ENCODE measurements around the gene GARIN1A. TPM values are rescaled to one million over a fixed set of nuclear protein-coding genes. Genes with fewer than 3 reads are reported as not detected.
"Not testable (repeated sequence)": the region's sequence is repeated elsewhere in the genome, so short reads cannot be mapped to it uniquely, and the experiment has no call there.

The GARIN1A gene
- total RNA-seq, 1 experiment from 2014 or later: 0.91 TPM

GRCh38 chr7:128681794-128682537 is 9.9 kb downstream of the GARIN1A start:
- Histone ChIP-seq H2AFZ (ENCODE audit: low read length) (no peak overlapping the region), H3K4me2 (ENCODE audit: low read length) (no peak overlapping the region), H4K20me1 (ENCODE audit: low read length) (no peaks in the 10 kb centered on the region), H3K9me3 (ENCODE audit: low read length) (no peaks in the 10 kb centered on the region), H3K79me2 (ENCODE audit: low read length) (no peaks in the 10 kb centered on the region), H3K27me3 (ENCODE audit: low read length) (no peaks in the 10 kb centered on the region), H3K9ac (ENCODE audit: low read length) (no peak overlapping the region), H3F3A (ENCODE audit: low read length, unreplicated experiment) (no peaks in the 10 kb centered on the region), H3K4me1 (ENCODE audit: insufficient read depth, low read length) (no peaks in the 10 kb centered on the region), H3K4me3 (ENCODE audit: low read length) (no peak overlapping the region), H3K9me2 (replicated peaks; ENCODE audit: low read length) (no peaks in the 10 kb centered on the region), H3K36me3 (ENCODE audit: low read depth, low read length) (no peaks in the 10 kb centered on the region), H3K27ac (ENCODE audit: low read length) (no peak overlapping the region)
- BruUV-seq (replicated peaks): no TSS peak
- DNase-seq (no peak), ATAC-seq (no peak)
- intact Hi-C loops (cut with micrococcal nuclease): no loop called here
- ChIA-PET CTCF (no interaction called here), POLR2A (ENCODE audit: unreplicated experiment) (interaction anchor here (0.6 to 0.7 kb wide), 2 partner anchors 10 to 174 kb away, joined by 3 read pairs; partner anchors contain the start of gene GARIN1A)
- TF ChIP-seq CTCF (conservative IDR thresholded peaks at IDR 0.05; ENCODE audit: low read depth, low read length) (no peak), EZH2 (IDR thresholded peaks at IDR 0.05; ENCODE audit: low read length, unreplicated experiment) (no peak), EZH2phosphoT487 (IDR thresholded peaks at IDR 0.05; ENCODE audit: borderline replicate concordance, low read length) (no peak)

- intact Hi-C loops (cut with micrococcal nuclease): not testable (repeated sequence)
These were observed 11.2 kb downstream of the GARIN1A start for GRCh38 chr7:128683270-128683669.

DNA sequence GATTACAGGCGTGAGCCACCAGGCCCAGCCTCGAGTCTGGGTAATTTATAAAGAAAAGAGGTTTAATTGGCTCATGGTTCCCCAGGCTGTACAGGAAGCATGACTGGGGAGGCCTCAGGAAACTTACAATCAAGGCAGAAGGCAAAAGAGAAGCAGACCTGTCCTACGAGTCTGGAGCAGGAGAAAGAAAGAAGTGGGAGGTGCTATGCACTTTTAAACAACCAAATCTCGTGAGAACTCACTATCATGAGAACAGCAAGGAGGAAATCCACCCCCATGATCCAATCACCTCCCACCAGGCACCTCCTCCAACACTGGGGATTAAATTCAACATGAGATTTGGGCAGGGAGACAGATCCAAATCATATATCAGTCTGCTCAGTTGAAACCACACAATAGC is 11.6 kb downstream of the GARIN1A start:
- H3K36me3 ChIP-seq (ENCODE audit: low read depth, low read length); H4K20me1 ChIP-seq (ENCODE audit: low read length); H2AFZ ChIP-seq (ENCODE audit: low read length); H3K9ac ChIP-seq (ENCODE audit: low read length); DNase-seq; H3K9me3 ChIP-seq (ENCODE audit: low read length); H3K4me2 ChIP-seq (ENCODE audit: low read length); ATAC-seq; POLR2A ChIA-PET (ENCODE audit: unreplicated experiment); H3K27me3 ChIP-seq (ENCODE audit: low read length); H3K79me2 ChIP-seq (ENCODE audit: low read length); H3K27ac ChIP-seq (ENCODE audit: low read length); BruUV-seq (replicated peaks); H3K9me2 ChIP-seq (replicated peaks; ENCODE audit: low read length); H3K4me1 ChIP-seq (ENCODE audit: insufficient read depth, low read length); CTCF ChIA-PET; H3K4me3 ChIP-seq (ENCODE audit: low read length); intact Hi-C loops (cut with micrococcal nuclease); H3F3A ChIP-seq (ENCODE audit: low read length, unreplicated experiment): not testable (repeated sequence)

More at GRCh38 chr7:128683270-128683669, 11.2 kb downstream of the GARIN1A start:
- H3K9me2 ChIP-seq (replicated peaks; ENCODE audit: low read length); H3K9ac ChIP-seq (ENCODE audit: low read length); H2AFZ ChIP-seq (ENCODE audit: low read length); CTCF ChIA-PET; H3K4me3 ChIP-seq (ENCODE audit: low read length); H3F3A ChIP-seq (ENCODE audit: low read length, unreplicated experiment); POLR2A ChIA-PET (ENCODE audit: unreplicated experiment); H3K27ac ChIP-seq (ENCODE audit: low read length); H3K9me3 ChIP-seq (ENCODE audit: low read length); H3K4me2 ChIP-seq (ENCODE audit: low read length); DNase-seq; H3K79me2 ChIP-seq (ENCODE audit: low read length); H4K20me1 ChIP-seq (ENCODE audit: low read length); H3K36me3 ChIP-seq (ENCODE audit: low read depth, low read length); BruUV-seq (replicated peaks); H3K27me3 ChIP-seq (ENCODE audit: low read length); ATAC-seq; H3K4me1 ChIP-seq (ENCODE audit: insufficient read depth, low read length): not testable (repeated sequence)

GRCh38 chr7:128687131-128687530 is 15.0 kb downstream of the GARIN1A start:
- no peak for ATAC-seq
- Histone ChIP-seq H3K4me3 (ENCODE audit: low read length) (no peak overlapping the region), H4K20me1 (ENCODE audit: low read length) (no peaks in the 10 kb centered on the region), H3K79me2 (ENCODE audit: low read length) (no peaks in the 10 kb centered on the region), H3K9me2 (replicated peaks; ENCODE audit: low read length) (no peaks in the 10 kb centered on the region), H3K27ac (ENCODE audit: low read length) (no peak overlapping the region), H3K9ac (ENCODE audit: low read length) (no peak overlapping the region), H2AFZ (ENCODE audit: low read length) (no peak overlapping the region), H3K27me3 (ENCODE audit: low read length) (no peaks in the 10 kb centered on the region), H3F3A (ENCODE audit: low read length, unreplicated experiment) (no peaks in the 10 kb centered on the region), H3K36me3 (ENCODE audit: low read depth, low read length) (no peaks in the 10 kb centered on the region), H3K9me3 (ENCODE audit: low read length) (no peaks in the 10 kb centered on the region), H3K4me2 (ENCODE audit: low read length) (no peak overlapping the region), H3K4me1 (ENCODE audit: insufficient read depth, low read length) (no peaks in the 10 kb centered on the region)
- no peak for TF ChIP-seq CTCF (conservative IDR thresholded peaks at IDR 0.05; ENCODE audit: low read depth, low read length)
- no peak for TF ChIP-seq EZH2phosphoT487 (IDR thresholded peaks at IDR 0.05; ENCODE audit: borderline replicate concordance, low read length)
- TF ChIP-seq EZH2 (IDR thresholded peaks at IDR 0.05; ENCODE audit: low read length, unreplicated experiment): no peak
- CTCF ChIA-PET: no interaction called here
- intact Hi-C loops (cut with micrococcal nuclease): no loop called here
- no TSS peak for BruUV-seq (replicated peaks)
- no peak for DNase-seq
- POLR2A ChIA-PET (ENCODE audit: unreplicated experiment): no interaction called here

All from PC-3 (cell line).